ENCODE data around the gene S100A12. TPM values are rescaled to one million over a fixed set of nuclear protein-coding genes. Genes with fewer than 3 reads are reported as not detected.

The S100A12 gene
- polyA plus RNA-seq, 3 donors = 1,275 to 2,834 (median 2,543) TPM

DNA sequence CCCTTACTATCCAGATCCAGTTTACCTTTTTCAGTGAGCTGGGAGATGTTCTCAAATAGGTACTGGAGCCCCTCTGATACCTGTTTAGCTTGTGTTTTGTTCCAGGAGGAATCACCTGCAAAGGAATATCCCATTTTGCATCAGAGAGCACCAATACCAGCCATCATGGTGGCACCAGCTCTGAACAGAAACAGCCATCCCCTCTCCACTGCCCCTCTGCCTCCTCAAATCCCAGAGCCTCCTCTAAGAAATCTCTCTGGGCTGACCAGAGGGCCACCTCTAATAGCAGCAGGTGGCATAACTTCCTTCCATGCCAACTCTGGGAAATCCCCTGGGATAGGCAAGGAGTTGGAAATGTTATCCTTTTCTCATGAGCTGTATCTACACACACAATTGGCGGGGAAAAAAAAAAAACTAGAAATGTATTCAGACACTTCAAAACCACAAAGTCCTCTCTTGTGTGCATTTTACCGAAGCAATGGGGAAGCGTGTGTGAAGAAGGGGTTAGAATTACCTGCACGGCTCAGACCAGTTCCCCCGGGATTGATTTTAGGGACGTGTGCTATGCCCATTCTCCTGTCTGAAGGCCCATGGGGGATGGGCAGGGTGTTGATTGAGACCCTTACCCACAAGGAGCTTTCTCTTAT is 29.2 kb downstream of the S100A12 start:
- Histone ChIP-seq H3K27me3 (ENCODE audit: control insufficient read depth in 2 of 2, insufficient read depth in 2 of 2, low read length in 2 of 2) (no peaks in the 10 kb centered on the region), H4K20me1 (ENCODE audit: insufficient read depth, low read length) (no peaks in the 10 kb centered on the region), H3K9me3 (replicated peaks in 1 of 2; ENCODE audit: control insufficient read depth in 1 of 2, insufficient read depth in 1 of 2, low read length in 2 of 2) (no peaks in the 10 kb centered on the region), H3K27ac (ENCODE audit: low read depth in 1 of 2, low read length in 2 of 2) (no peak overlapping the region), H3K4me2 (replicated peaks; ENCODE audit: extremely low read depth, low read length, poor library complexity, severe bottlenecking) (no peak overlapping the region), H2AFZ (ENCODE audit: insufficient read depth, low read depth, low read length, poor library complexity, severe bottlenecking) (no peak overlapping the region), H3K4me1 (ENCODE audit: control insufficient read depth in 1 of 2, insufficient read depth in 2 of 2, low read length in 2 of 2) (peaks cover 41 to 55% of the 10 kb centered on the region in 2 donors), H3K79me2 (ENCODE audit: insufficient read depth, low read length) (no peaks in the 10 kb centered on the region), H3K9ac (ENCODE audit: insufficient read depth, low read length, poor library complexity, severe bottlenecking) (no peak overlapping the region), H3K4me3 (replicated peaks in 1 of 3; ENCODE audit: low read depth in 2 of 3, low read length in 3 of 3) (no peak overlapping the region), H3K36me3 (replicated peaks in 1 of 2; ENCODE audit: control insufficient read depth in 1 of 2, insufficient read depth in 2 of 2, low read length in 2 of 2) (no peaks in the 10 kb centered on the region)
- Mint-ChIP-seq H3K4me3 (peak overlapping the region in 1 of 2 donors; percentile 18), H3K36me3 (no peaks in the 10 kb centered on the region), H3K27me3 (ENCODE audit: low read depth in 3 of 3) (peaks cover 7 to 13% (median 12%) of the 10 kb centered on the region in 3 donors), H3K27ac (no peak overlapping the region), H3K4me1 (peaks cover 65% of the 10 kb centered on the region), H3K9me3 (peaks cover 0 to 2% (median 0%) of the 10 kb centered on the region in 7 donors)
- TF ChIP-seq, protein P1, sequence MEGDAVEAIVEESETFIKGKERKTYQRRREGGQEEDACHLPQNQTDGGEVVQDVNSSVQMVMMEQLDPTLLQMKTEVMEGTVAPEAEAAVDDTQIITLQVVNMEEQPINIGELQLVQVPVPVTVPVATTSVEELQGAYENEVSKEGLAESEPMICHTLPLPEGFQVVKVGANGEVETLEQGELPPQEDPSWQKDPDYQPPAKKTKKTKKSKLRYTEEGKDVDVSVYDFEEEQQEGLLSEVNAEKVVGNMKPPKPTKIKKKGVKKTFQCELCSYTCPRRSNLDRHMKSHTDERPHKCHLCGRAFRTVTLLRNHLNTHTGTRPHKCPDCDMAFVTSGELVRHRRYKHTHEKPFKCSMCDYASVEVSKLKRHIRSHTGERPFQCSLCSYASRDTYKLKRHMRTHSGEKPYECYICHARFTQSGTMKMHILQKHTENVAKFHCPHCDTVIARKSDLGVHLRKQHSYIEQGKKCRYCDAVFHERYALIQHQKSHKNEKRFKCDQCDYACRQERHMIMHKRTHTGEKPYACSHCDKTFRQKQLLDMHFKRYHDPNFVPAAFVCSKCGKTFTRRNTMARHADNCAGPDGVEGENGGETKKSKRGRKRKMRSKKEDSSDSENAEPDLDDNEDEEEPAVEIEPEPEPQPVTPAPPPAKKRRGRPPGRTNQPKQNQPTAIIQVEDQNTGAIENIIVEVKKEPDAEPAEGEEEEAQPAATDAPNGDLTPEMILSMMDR (IDR thresholded peaks at IDR 0.05) = no peak
- intact Hi-C loops (cut with micrococcal nuclease) = no loop called here
- no peak for DNase-seq
- WGBS (ENCODE audit: insufficient coverage) = 0% methylated on average over 1 of the region's 6 CpGs

DNA sequence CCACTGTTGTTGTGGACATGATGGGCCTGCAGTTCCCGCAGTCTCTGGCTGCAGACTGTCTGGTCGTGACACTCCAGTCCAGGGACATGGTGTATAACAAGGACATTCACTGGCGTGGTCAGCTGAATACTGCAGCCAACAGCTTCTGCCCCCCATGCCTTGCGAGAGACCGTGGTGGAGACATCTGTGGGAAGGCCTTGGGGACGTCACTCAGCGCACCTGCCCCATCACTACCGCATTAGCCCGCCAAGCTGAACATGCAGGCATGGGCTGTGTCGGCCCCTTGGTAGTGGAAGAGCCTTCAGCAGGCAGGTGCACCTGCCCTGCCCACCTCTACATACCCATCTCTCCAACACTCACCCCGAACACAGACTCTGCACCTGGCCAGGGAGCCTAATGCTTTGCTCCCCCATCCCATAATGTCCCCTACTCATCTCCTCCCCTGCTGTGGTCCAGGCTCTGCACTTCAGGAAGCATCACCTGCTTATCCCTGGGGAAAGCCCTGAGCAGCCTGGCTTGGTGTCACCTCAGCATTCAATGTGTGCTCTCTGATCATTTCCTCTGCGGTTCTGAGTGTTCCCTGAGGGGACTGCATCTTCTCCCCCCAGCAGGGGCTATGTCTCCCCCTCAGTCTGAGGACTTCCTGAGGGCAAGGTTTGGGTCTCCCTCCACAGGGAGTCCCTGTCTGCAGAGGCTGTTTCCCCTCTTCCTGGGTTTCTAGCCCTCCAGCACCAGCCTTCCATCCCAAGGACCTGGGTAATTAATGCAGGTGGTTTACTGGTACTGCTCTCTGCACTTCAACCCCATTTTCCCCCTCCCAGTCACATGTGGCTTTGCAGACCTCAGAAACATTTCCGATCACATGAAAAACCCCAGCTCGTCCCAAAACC is 30.0 kb downstream of the S100A12 start:
- H3K27ac ChIP-seq (ENCODE audit: low read depth in 1 of 2, low read length in 2 of 2) = no peak overlapping the region
- Mint-ChIP-seq H3K27me3 (ENCODE audit: low read depth in 3 of 3) (peaks cover 7 to 11% (median 9%) of the 10 kb centered on the region in 3 donors), H3K36me3 (no peaks in the 10 kb centered on the region), H3K27ac (no peak overlapping the region), H3K4me1 (peaks cover 65% of the 10 kb centered on the region), H3K9me3 (peaks cover 0 to 2% (median 0%) of the 10 kb centered on the region in 7 donors), H3K4me3 (no peak overlapping the region)
- H2AFZ ChIP-seq (ENCODE audit: insufficient read depth, low read depth, low read length, poor library complexity, severe bottlenecking) = no peak overlapping the region
- TF ChIP-seq, protein P1 (IDR thresholded peaks at IDR 0.05) = no peak
- no peak overlapping the region for H3K9ac ChIP-seq (ENCODE audit: insufficient read depth, low read length, poor library complexity, severe bottlenecking)
- intact Hi-C loops (cut with micrococcal nuclease) = no loop called here
- no peaks in the 10 kb centered on the region for H3K36me3 ChIP-seq (replicated peaks in 1 of 2; ENCODE audit: control insufficient read depth in 1 of 2, insufficient read depth in 2 of 2, low read length in 2 of 2)
- WGBS (ENCODE audit: insufficient coverage) = 65% methylated on average over 11 of the region's 14 CpGs
- H3K27me3 ChIP-seq (ENCODE audit: control insufficient read depth in 2 of 2, insufficient read depth in 2 of 2, low read length in 2 of 2) = no peaks in the 10 kb centered on the region
- H3K79me2 ChIP-seq (ENCODE audit: insufficient read depth, low read length) = no peaks in the 10 kb centered on the region
- no peak overlapping the region for H3K4me2 ChIP-seq (replicated peaks; ENCODE audit: extremely low read depth, low read length, poor library complexity, severe bottlenecking)
- H3K4me1 ChIP-seq (ENCODE audit: control insufficient read depth in 1 of 2, insufficient read depth in 2 of 2, low read length in 2 of 2) = peaks cover 41 to 55% of the 10 kb centered on the region in 2 donors
- no peaks in the 10 kb centered on the region for H4K20me1 ChIP-seq (ENCODE audit: insufficient read depth, low read length)
- H3K4me3 ChIP-seq (replicated peaks in 1 of 3; ENCODE audit: low read depth in 2 of 3, low read length in 3 of 3) = no peak overlapping the region
- H3K9me3 ChIP-seq (replicated peaks in 1 of 2; ENCODE audit: control insufficient read depth in 1 of 2, insufficient read depth in 1 of 2, low read length in 2 of 2) = no peaks in the 10 kb centered on the region
- no peak for DNase-seq
